Lower leg skin (tissue), 4 donors: ENCODE data around the gene PDZD8. TPM values are rescaled to one million over a fixed set of nuclear protein-coding genes. Genes with fewer than 3 reads are reported as not detected.
A peak's percentile ranks its signal among the peaks of the same experiment; 100 is the strongest.

ENCODE experiments used
- DNase-seq, 2 donors: peaks; one replicate each; pipeline ENCODE4 v3.0.0-alpha.2; 2019; ENCODE audit warnings: low spot score in 2 of 2
- H3K4me3 ChIP-seq: fragments of 200-600 bp; sonication (generic); 2 replicates; pipeline ENCODE4 v1.5.1; 2017; ENCODE audit warnings: mild to moderate bottlenecking, low read depth; ENCODE audit not compliant: poor library complexity, severe bottlenecking
- CTCF ChIP-seq, 3 donors: fragments of 450-650 bp; IDR thresholded peaks; one replicate each; pipeline ENCODE4 v1.5.1; 2016; ENCODE audit warnings: antibody characterized with exemption in 3 of 3, mild to moderate bottlenecking in 3 of 3, moderate library complexity in 2 of 3
- POLR2A ChIP-seq, 2 donors: fragments of 450-650 bp; IDR thresholded peaks; one replicate each; pipeline ENCODE4 v1.6.1; 2016 to 2017; ENCODE audit warnings: antibody characterized with exemption in 2 of 2, mild to moderate bottlenecking in 1 of 2, moderate library complexity in 1 of 2
- WGBS, 2 donors: methylation state at CpG; one replicate each; pipeline ENCODE4 v1.1.5; 2018; 5-methylcytosine and 5-hydroxymethylcytosine counted together
- intact Hi-C: fragments of 100-400 bp; cut with DNase I; formaldehyde crosslinking; loops from one replicate; pipeline ENCODE4 v1.15.0; 2023; ENCODE audit warnings: low total_unique reads
- total RNA-seq, 4 donors: library from RNA; depleted of rRNA; stranded (reverse); fragments of >200 nt; gene quantifications; one replicate each; pipeline ENCODE4 v1.1.0, GENCODE V29; 2016

PDZD8 gene
- total RNA-seq, 4 donors from 2014 or later: 20.6 to 29.4 (median 27.8) TPM

- DNase-seq: peak in 1 of 2 donors; percentile 65
- TF ChIP-seq CTCF (IDR thresholded peaks at IDR 0.05): no peak
- no peak for TF ChIP-seq POLR2A (IDR thresholded peaks at IDR 0.05)
- WGBS, 2 donors: 78% methylated on average over 4 of the region's 4 CpGs
- intact Hi-C loops: no loop called here
- no peak overlapping the region for H3K4me3 ChIP-seq
Measured at GRCh38 chr10:117410557-117410956, 35.3 kb upstream of the PDZD8 start.

GRCh38 chr10:117409549-117410305, 34.5 kb upstream of the PDZD8 start:
- TF ChIP-seq CTCF (IDR thresholded peaks at IDR 0.05): no peak
- intact Hi-C loops: no loop called here
- WGBS, 2 donors: 43% methylated on average over 5 of the region's 5 CpGs
- DNase-seq: peak in 1 of 2 donors; percentile 50
- H3K4me3 ChIP-seq: no peak overlapping the region

- H3K4me3 ChIP-seq: no peak overlapping the region
- no peak for TF ChIP-seq CTCF (IDR thresholded peaks at IDR 0.05)
- TF ChIP-seq POLR2A (IDR thresholded peaks at IDR 0.05): no peak
- DNase-seq: peak in 1 of 2 donors; percentile 56
- WGBS, 2 donors: 77 to 85% methylated on average over 5 of the region's 5 CpGs
- intact Hi-C loops: no loop called here
Measured at GRCh38 chr10:117408436-117409384, 33.5 kb upstream of the PDZD8 start.

- DNase-seq: peak in 1 of 2 donors; percentile 3
- intact Hi-C loops: no loop called here
- TF ChIP-seq CTCF (IDR thresholded peaks at IDR 0.05): no peak
- no peak for TF ChIP-seq POLR2A (IDR thresholded peaks at IDR 0.05)
- no peak overlapping the region for H3K4me3 ChIP-seq
- WGBS, 2 donors: 88% methylated on average over 3 of the region's 3 CpGs
Measured at GRCh38 chr10:117405730-117406129, 30.5 kb upstream of the PDZD8 start.

GRCh38 chr10:117400329-117400728, 25.1 kb upstream of the PDZD8 start:
- H3K4me3 ChIP-seq: no peak overlapping the region
- DNase-seq: no peak
- WGBS, 2 donors: 69 to 77% methylated on average over 3 of the region's 3 CpGs
- TF ChIP-seq CTCF (IDR thresholded peaks at IDR 0.05) (no peak), POLR2A (IDR thresholded peaks at IDR 0.05) (no peak)
- intact Hi-C loops: no loop called here
